Mesodermal cell (in vitro differentiated cells): ENCODE measurements around the gene PLEKHG4B.
A peak's percentile ranks its signal among the peaks of the same experiment; 100 is the strongest.

Source experiments
- H3K27ac ChIP-seq: 2 replicates; pipeline ENCODE4 v1.7.0; 2013; ENCODE audit warnings: mild to moderate bottlenecking, low read depth, low read length, moderate library complexity; ENCODE audit not compliant: severe bottlenecking
- H3K36me3 ChIP-seq: 2 replicates; pipeline ENCODE4 v1.7.1; 2013; ENCODE audit warnings: mild to moderate bottlenecking, low read length, moderate library complexity; ENCODE audit not compliant: control insufficient read depth, insufficient read depth
- H3K4me1 ChIP-seq: one replicate; pipeline ENCODE4 v1.7.1; 2013; ENCODE audit warnings: mild to moderate bottlenecking, low read length; ENCODE audit not compliant: insufficient read depth, control insufficient read depth, poor library complexity, severe bottlenecking
- H3K4me3 ChIP-seq: 2 replicates; pipeline ENCODE4 v1.7.0; 2013; ENCODE audit warnings: low read length, control low read depth, mild to moderate bottlenecking; ENCODE audit not compliant: insufficient read depth, poor library complexity, severe bottlenecking; ENCODE audit errors: extremely low read depth
- H3K9me3 ChIP-seq: 2 replicates; pipeline ENCODE4 v1.7.1; 2013; ENCODE audit warnings: mild to moderate bottlenecking, low read length, moderate library complexity; ENCODE audit not compliant: control insufficient read depth
- WGBS, 2 experiments: methylation state at CpG; one replicate each; pipeline ENCODE4 v1.1.5; 2013; ENCODE audit warnings: missing lambda C conversion rate in 2 of 2; ENCODE audit not compliant: insufficient coverage in 2 of 2; 5-methylcytosine and 5-hydroxymethylcytosine counted together

PLEKHG4B gene

GRCh38 chr5:89337-90286, 2.4 kb upstream of the PLEKHG4B start:
- Histone ChIP-seq H3K4me1 (no peaks in the 10 kb centered on the region), H3K9me3 (no peaks in the 10 kb centered on the region), H3K27ac (no peak overlapping the region), H3K36me3 (no peaks in the 10 kb centered on the region), H3K4me3 (no peak overlapping the region)
- WGBS, 2 experiments, result 86 to 92% methylated on average over 10 to 11 of the region's 17 CpGs

GRCh38 chr5:90590-91547, 1.1 kb upstream of the PLEKHG4B start:
- no peak overlapping the region for H3K4me3 ChIP-seq
- WGBS, 2 experiments, result 80 to 88% methylated on average over 14 to 17 of the region's 18 CpGs
- no peaks in the 10 kb centered on the region for H3K4me1 ChIP-seq
- peaks cover 7% of the 10 kb centered on the region for H3K36me3 ChIP-seq
- no peaks in the 10 kb centered on the region for H3K9me3 ChIP-seq
- H3K27ac ChIP-seq, result no peak overlapping the region

GRCh38 chr5:92401-93220, 643 bp downstream of the PLEKHG4B start:
- peak overlapping the region; percentile 37 for H3K4me3 ChIP-seq
- 2 to 6% methylated on average over 7 to 19 of the region's 37 CpGs for WGBS, 2 experiments
- no peaks in the 10 kb centered on the region for H3K9me3 ChIP-seq
- H3K4me1 ChIP-seq, result no peaks in the 10 kb centered on the region
- peaks cover 11% of the 10 kb centered on the region for H3K36me3 ChIP-seq
- H3K27ac ChIP-seq, result no peak overlapping the region

GRCh38 chr5:93221-93980, 1.4 kb downstream of the PLEKHG4B start:
- Histone ChIP-seq H3K4me3 (peak overlapping the region; percentile 37), H3K36me3 (peaks cover 13% of the 10 kb centered on the region), H3K9me3 (no peaks in the 10 kb centered on the region), H3K27ac (no peak overlapping the region), H3K4me1 (no peaks in the 10 kb centered on the region)
- 90 to 91% methylated on average over 9 to 15 of the region's 15 CpGs for WGBS, 2 experiments

GRCh38 chr5:94113-94892, 2.3 kb downstream of the PLEKHG4B start:
- Histone ChIP-seq H3K36me3 (peaks cover 13% of the 10 kb centered on the region), H3K27ac (no peak overlapping the region), H3K9me3 (no peaks in the 10 kb centered on the region), H3K4me3 (no peak overlapping the region), H3K4me1 (no peaks in the 10 kb centered on the region)
- WGBS, 2 experiments, result 86% methylated on average over 8 to 9 of the region's 11 CpGs

GRCh38 chr5:95241-95980, 3.4 kb downstream of the PLEKHG4B start:
- Histone ChIP-seq H3K27ac (no peak overlapping the region), H3K9me3 (no peaks in the 10 kb centered on the region), H3K4me1 (peaks cover 3% of the 10 kb centered on the region), H3K4me3 (no peak overlapping the region), H3K36me3 (peaks cover 13% of the 10 kb centered on the region)
- WGBS, 2 experiments, result 95 to 98% methylated on average over 10 to 11 of the region's 12 CpGs

GRCh38 chr5:96976-97660, 5.2 kb downstream of the PLEKHG4B start:
- peaks cover 13% of the 10 kb centered on the region for H3K36me3 ChIP-seq
- no peak overlapping the region for H3K27ac ChIP-seq
- WGBS, 2 experiments, result 82 to 87% methylated on average over 9 to 11 of the region's 17 CpGs
- no peak overlapping the region for H3K4me3 ChIP-seq
- peaks cover 3% of the 10 kb centered on the region for H3K4me1 ChIP-seq
- H3K9me3 ChIP-seq, result no peaks in the 10 kb centered on the region

GRCh38 chr5:99815-100214, 7.8 kb downstream of the PLEKHG4B start:
- Histone ChIP-seq H3K27ac (no peak overlapping the region), H3K36me3 (peaks cover 17% of the 10 kb centered on the region), H3K4me1 (peaks cover 3% of the 10 kb centered on the region), H3K4me3 (no peak overlapping the region), H3K9me3 (no peaks in the 10 kb centered on the region)
- WGBS, 2 experiments, result 100% methylated on average over 1 of the region's 3 CpGs; no CpG with 5 or more reads in 1 of the 2 experiments
